NCI-H748 (cell line): ENCODE results near the gene ATG3.
"Not testable (repeated sequence)": the region's sequence is repeated elsewhere in the genome, so short reads cannot be mapped to it uniquely, and the experiment has no call there.

ENCODE experiments used
- DNase-seq: peaks from one replicate; lab custom pipeline; 2025; ENCODE audit not compliant: unreplicated experiment; lab: John Stamatoyannopoulos, UW

Gene ATG3

DNA sequence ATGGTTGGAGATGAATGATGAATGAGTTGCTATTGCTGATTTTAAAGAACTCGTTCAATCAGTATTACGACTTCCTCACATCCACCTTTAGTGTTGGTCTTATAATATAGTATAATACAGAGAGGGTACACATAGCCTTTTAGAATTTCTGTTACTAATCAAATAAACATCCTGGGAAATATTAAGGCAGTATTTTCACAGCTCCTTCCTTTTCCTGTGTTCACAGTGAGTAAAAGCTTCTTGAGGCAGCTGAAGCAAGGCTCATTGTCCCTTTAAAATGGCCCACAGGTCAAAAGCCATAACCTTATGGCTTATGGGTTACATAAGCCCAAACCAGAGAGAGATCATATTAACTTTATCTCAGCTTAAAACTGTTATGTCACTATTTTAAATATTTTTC, 61.1 kb downstream of the ATG3 start:
- DNase-seq: no peak

DNA sequence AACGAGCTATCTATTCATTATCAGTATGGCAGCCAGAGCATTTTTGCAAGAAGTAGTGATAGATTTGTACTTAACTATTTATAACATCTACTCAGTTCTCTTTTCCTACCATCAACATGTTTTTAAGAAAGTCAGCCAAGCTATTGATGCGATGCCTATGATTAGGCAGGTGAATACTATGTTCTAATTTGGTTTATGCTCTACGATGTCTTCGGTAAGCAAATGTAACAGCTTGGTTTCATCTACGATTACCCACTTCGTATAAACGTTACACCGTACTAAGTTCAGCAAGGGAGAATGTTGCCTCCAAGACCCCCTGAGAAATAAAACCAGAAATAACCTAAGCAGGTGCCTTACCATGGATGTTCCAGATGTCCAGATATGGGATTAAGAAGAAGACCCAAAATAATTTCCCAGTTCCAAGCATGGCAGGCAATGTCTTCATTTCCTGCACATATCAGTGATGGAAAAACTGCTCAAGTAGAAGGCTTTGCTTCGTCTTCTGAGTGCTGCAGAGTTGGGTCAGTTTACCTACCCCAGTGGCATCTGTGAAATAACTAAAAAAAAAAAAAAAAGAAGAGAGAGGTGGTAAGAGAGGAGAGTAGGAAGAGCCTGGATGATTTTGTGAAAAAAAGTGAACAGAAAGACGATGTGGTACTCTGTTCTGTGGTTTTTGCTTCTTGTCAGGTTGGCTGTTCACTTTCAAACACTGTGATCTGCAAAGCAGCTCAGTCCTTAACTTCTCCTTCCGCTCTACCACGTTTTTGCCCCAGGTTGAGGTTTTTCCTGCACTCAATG, 62.6 kb downstream of the ATG3 start, which contains the start of gene BTLA:
TSS of gene BTLA (minus strand) at position 559 of the 798 bp plus-strand sequence. CDS start at position 445, 114 bp downstream.
- no peak for DNase-seq

DNA sequence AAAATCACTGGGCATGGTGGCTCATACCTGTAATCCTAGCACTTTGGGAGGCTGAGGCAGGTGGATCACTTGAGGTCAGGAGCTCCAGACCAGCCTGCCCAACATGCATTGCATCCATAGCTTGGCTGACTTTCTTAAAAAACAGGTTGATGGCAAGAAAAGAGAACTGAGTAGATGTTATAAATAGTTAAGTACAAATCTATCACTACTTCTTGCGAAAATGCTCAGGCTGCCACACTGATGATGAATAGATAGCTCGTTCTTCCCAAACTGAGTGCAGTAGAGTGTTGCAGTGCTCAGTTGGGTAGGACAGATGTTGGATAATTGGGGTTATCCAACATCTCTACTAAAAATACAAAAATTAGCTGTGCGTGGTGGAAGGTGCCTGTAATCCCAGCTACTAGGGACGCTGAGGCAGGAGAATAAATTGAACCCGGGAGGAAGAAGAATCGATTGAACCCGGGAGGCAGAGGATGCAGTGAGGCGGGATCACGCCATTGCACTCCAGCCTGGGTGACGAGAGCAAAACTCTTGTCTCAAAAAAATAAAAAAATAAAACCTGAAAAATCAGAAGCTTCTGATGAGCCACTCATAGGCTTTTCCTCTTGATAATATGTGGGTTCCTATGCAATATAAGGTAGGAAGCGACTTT, 63.7 kb downstream of the ATG3 start:
- no peak for DNase-seq

DNA sequence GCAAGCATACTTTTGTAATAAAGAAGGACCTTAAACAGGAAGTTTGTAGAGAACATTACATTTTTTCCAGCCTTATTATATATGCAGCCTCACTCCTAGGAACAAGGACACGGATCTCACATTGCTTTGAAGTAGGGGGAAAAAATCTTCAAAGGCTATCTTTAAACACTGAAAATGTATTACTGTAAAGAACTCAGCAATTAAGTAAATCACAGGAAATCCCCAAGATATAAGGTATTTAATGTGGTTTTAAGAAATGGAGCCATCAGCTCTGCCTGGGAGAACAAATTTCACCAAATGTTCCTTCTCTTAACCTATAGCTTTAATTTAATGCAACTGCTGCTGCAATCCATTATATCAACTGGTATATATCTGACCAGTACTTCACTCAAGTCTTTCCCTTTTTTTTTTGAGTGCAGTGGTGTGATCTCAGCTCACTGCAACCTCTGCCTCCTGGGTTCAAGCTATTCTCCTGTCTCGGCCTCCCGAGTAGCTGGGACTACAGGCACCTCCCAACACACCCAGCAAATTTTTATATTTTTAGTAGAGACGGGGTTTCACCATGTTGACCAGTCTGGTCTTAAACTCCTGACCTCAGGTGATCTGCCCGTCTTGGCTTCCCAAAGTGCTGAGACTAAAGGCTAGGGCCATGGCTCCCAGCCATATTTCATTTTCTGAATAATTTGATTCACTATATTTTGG, 65.2 kb downstream of the ATG3 start:
- no peak for DNase-seq

GRCh38 chr3:112494448-112494767, 67.4 kb downstream of the ATG3 start:
- DNase-seq: not testable (repeated sequence)

DNA sequence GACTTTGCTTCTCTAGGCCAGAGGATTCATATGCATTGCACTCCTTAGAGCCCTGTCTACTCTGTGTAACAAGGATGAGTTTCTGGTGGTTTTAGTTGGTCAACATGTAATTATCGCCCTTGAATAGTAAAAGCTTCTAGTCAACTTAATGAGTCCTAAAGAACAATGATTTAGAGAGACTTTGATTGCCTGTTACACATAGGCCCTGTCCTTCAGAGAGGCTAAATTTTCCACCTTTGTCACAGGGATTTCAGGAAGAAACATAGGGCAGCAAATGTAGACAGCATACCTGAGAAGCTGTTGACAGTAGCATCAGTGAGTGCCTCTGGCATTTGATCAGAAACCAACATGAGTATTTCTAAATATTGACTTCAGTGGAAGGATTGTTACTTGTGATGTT, 69.6 kb downstream of the ATG3 start:
- DNase-seq: no peak

GRCh38 chr3:112491373-112491772, 70.4 kb downstream of the ATG3 start:
- no peak for DNase-seq

DNA sequence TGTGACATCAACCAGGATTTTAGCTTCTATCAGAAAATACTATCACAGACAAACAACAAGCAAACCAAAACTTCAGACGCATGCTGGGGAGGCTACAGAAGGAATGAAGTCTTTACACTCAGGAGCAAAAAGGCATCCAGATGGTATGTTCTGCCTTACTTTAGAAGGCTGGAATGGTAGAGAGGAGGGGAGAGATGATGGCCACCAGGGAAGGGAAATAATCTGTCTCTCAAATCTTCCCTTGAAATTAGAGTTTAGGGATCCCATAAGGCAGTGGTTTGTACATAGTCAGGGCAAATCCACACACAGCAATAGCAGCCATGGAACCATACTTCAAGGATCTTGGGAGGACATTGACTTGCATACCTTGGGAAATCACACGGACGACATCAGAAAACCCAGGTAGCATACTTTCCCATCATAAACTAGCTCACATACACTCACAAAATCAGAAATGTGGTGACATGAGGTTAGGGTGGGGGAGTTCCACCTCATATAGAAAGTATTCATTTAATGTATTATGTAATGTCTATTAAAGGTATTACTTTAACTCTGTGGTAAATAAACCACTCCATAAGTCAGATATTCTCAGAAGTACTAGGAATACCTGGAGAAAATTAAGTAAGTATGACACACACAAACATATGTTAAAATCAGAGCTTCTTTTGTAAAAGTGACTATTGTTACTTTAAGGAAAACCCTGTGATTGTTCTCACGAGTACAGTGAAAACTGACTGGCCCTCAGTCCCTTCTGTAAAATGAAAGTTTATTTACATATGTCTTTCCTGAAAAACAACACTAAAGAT, 71.9 kb downstream of the ATG3 start:
- DNase-seq: no peak

DNA sequence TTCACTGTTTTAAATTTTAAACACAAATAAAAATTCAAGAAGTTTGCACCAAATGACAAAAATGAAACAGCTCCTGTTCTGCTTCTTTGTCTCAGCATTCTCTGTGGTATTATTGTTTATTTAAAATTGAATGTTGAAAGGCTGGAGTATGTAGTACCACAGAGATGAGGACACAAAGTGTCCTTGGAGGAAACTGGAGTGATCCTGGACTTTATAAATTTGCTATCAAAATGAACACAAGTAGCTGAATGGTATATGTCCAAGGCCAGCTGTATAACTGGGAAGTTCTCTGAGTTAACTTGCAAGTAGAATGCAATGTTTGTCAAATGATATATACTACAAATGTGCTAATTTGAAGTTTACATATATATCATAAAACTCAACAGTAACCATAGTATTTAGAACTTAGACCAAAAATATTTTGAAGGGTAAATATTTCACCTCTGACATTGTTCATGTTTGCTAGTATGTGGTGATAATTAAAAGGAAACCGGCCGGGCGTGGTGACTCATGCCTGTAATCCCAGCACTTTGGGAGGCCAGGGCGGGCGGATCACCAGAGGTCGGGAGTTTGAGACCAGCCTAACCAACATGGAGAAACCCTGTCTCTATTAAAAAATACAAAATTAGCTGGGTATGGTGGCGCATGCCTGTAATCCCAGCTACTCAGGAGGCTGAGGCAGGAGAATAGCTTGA, 74.8 kb downstream of the ATG3 start:
- DNase-seq: no peak

DNA sequence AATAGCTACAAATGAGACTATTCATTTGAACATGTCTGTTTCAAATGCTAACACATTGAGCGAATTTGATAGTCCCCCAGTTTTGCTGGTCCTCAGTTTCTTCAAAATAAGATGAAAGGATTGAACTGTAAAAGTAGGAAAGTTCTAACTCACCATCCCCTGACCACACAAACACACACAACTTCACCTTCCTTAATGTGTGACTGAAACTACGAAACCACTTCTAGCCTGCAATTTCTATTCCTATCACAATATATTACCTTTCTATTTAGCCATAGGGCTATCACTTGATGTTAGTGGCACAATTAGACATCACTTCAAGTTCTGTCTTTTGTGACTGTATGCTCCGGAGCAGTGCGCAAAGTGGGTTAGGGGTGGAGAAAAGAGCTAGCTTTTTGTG, 77.4 kb downstream of the ATG3 start:
- DNase-seq: no peak

GRCh38 chr3:112482675-112483074, 79.1 kb downstream of the ATG3 start:
- no peak for DNase-seq
